A549 (cell line): ENCODE measurements around the gene NCAM2. TPM values are rescaled to one million over a fixed set of nuclear protein-coding genes. Genes with fewer than 3 reads are reported as not detected.

ENCODE experiments used
- ATAC-seq, 2 experiments: fragments of 200-7000 bp in 1 of 2; fragments of >200 bp in 1 of 2; cut with Nextera tagmentation in 1 of 2; cut with Tn5 transposase in 1 of 2; 3 replicates each; pipeline versions ENCODE4 v1.8.0 to v1.9.1; 2018 to 2020; ENCODE audit warnings: mild to moderate bottlenecking in 1 of 2, moderate library complexity in 1 of 2
- CTCF ChIA-PET: fragments of 300-600 bp; sonication (Branson Sonifier 250); formaldehyde crosslinking; extraction: SDS; loops from one replicate; lab custom pipeline; 2021; ENCODE audit warnings: antibody characterized with exemption, inconsistent platforms; lab: Yijun Ruan, JAX
- POLR2A ChIA-PET: fragments of 350-600 bp; formaldehyde crosslinking; extraction: SDS; loops from one replicate; lab custom pipeline; 2021; ENCODE audit warnings: antibody characterized with exemption, inconsistent platforms; lab: Yijun Ruan, JAX
- DNase-seq, 2 experiments: peaks; one replicate each; pipeline versions ENCODE4 v3.0.0 to v3.0.0-alpha.2; 2011 to 2016; ENCODE audit warnings: low read depth in 1 of 2, low spot score in 1 of 2
- FAIRE-seq: peaks from 2 replicates; lab custom pipeline; 2011; peaks lifted over from hg19 to GRCh38; lab: Jason Lieb, UNC
- H3K27ac ChIP-seq, 2 experiments: fragments of >200 bp; sonication (Bioruptor Twin); formaldehyde crosslinking; 3 replicates each; pipeline ENCODE4 v1.5.1; 2016 to 2017
- H3K4me1 ChIP-seq: fragments of >200 bp; sonication (Bioruptor Twin); formaldehyde crosslinking; 3 replicates; pipeline ENCODE4 v1.6.1; 2016
- H3K4me2 ChIP-seq: fragments of >200 bp; sonication (Bioruptor Twin); formaldehyde crosslinking; 3 replicates; pipeline ENCODE4 v1.6.1; 2016
- H3K4me3 ChIP-seq: fragments of >200 bp; sonication (Bioruptor Twin); formaldehyde crosslinking; 3 replicates; pipeline ENCODE4 v1.5.1; 2016
- H3K9me3 ChIP-seq: fragments of >200 bp; sonication (Bioruptor Twin); formaldehyde crosslinking; 3 replicates; pipeline ENCODE4 v1.6.1; 2016
- CBX2 ChIP-seq: fragments of 200-600 bp; sonication (generic); IDR thresholded peaks from 2 replicates; pipeline ENCODE4 v1.6.1; 2016; ENCODE audit warnings: low read depth, mild to moderate bottlenecking, borderline replicate concordance
- CEBPB ChIP-seq, 2 experiments: fragments of >200 bp in 1 of 2; sonication (Bioruptor Twin) in 1 of 2; formaldehyde crosslinking in 1 of 2; IDR thresholded peaks; 2 replicates each; pipeline ENCODE4 v1.6.1; 2012 to 2016
- CHD2 ChIP-seq: fragments of 150-350 bp; IDR thresholded peaks from 2 replicates; pipeline ENCODE4 v1.6.1; 2014; ENCODE audit warnings: low read length; ENCODE audit not compliant: partially characterized antibody
- CTCF ChIP-seq: fragments of >200 bp; sonication (Bioruptor Twin); formaldehyde crosslinking; IDR thresholded peaks from 3 replicates; pipeline ENCODE4 v1.5.1; 2016
- EHF ChIP-seq: fragments of 250-450 bp; sonication (Bioruptor Pico); IDR thresholded peaks from 2 replicates; pipeline ENCODE4 v1.5.0; 2020; ENCODE audit warnings: mild to moderate bottlenecking
- EHMT2 ChIP-seq: fragments of 200-600 bp; sonication (generic); IDR thresholded peaks from 2 replicates; pipeline ENCODE4 v1.6.1; 2016; ENCODE audit warnings: antibody characterized with exemption, low read depth, mild to moderate bottlenecking, moderate library complexity
- EP300 ChIP-seq, 2 experiments: fragments of >200 bp; sonication (Bioruptor Twin); formaldehyde crosslinking; IDR thresholded peaks; 2 replicates in 1 of 2; 3 replicates in 1 of 2; pipeline ENCODE4 v1.6.1; 2016 to 2017
- FOSL2 ChIP-seq, 2 experiments: fragments of 450-650 bp in 1 of 2; fragments of >200 bp in 1 of 2; sonication (Bioruptor Twin) in 1 of 2; formaldehyde crosslinking; IDR thresholded peaks; 2 replicates each; pipeline versions ENCODE4 v1.5.0 to v1.6.1; 2016 to 2020; ENCODE audit warnings: mild to moderate bottlenecking in 1 of 2, moderate library complexity in 1 of 2
- FOXS1 ChIP-seq: fragments of 250-450 bp; sonication (Bioruptor Pico); IDR thresholded peaks from 2 replicates; pipeline ENCODE4 v1.5.0; 2020; ENCODE audit warnings: mild to moderate bottlenecking, moderate library complexity
- GATA3 ChIP-seq: IDR thresholded peaks from 2 replicates; pipeline ENCODE4 v1.6.1; 2012; ENCODE audit warnings: borderline replicate concordance
- HDAC2 ChIP-seq: fragments of 200-600 bp; sonication (generic); IDR thresholded peaks from 2 replicates; pipeline ENCODE4 v1.6.1; 2016
- HES2 ChIP-seq: fragments of >200 bp; sonication (Bioruptor Twin); formaldehyde crosslinking; IDR thresholded peaks from 2 replicates; pipeline ENCODE4 v1.6.1; 2016
- HOXB5 ChIP-seq: fragments of 250-450 bp; sonication (Bioruptor Pico); IDR thresholded peaks from 2 replicates; pipeline ENCODE4 v1.5.0; 2020; ENCODE audit warnings: mild to moderate bottlenecking, moderate library complexity
- KDM1A ChIP-seq: fragments of 200-600 bp; sonication (generic); IDR thresholded peaks from 2 replicates; pipeline ENCODE4 v1.6.1; 2016; ENCODE audit warnings: low read depth, mild to moderate bottlenecking
- MAFK ChIP-seq: fragments of 450-650 bp; IDR thresholded peaks from 2 replicates; pipeline ENCODE4 v1.6.1; 2014; ENCODE audit not compliant: partially characterized antibody
- MAX ChIP-seq: IDR thresholded peaks from 2 replicates; pipeline ENCODE4 v1.6.1; 2012
- MAZ ChIP-seq: fragments of 150-350 bp; IDR thresholded peaks from 2 replicates; pipeline ENCODE4 v1.6.1; 2014; ENCODE audit warnings: antibody characterized with exemption, low read depth, low read length, borderline replicate concordance
- NFE2L2 ChIP-seq: fragments of 150-350 bp; conservative IDR thresholded peaks from 2 replicates; pipeline ENCODE4 v1.6.1; 2014; ENCODE audit warnings: low read length
- NPAS2 ChIP-seq: fragments of 250-450 bp; sonication (Bioruptor Pico); IDR thresholded peaks from 2 replicates; pipeline ENCODE4 v1.8.0; 2022; ENCODE audit warnings: mild to moderate bottlenecking, moderate library complexity, borderline replicate concordance
- NR3C1 ChIP-seq: fragments of >200 bp; sonication (Bioruptor Twin); formaldehyde crosslinking; IDR thresholded peaks from 3 replicates; pipeline ENCODE4 v1.6.1; 2017
- POLR2AphosphoS2 ChIP-seq: conservative IDR thresholded peaks from 2 replicates; pipeline ENCODE4 v1.6.1; 2012; ENCODE audit warnings: low read length, improper control_type of control experiment, inconsistent platforms
- RAD21 ChIP-seq, 2 experiments: fragments of >200 bp in 1 of 2; sonication (Bioruptor Twin) in 1 of 2; formaldehyde crosslinking in 1 of 2; IDR thresholded peaks in 1 of 2; conservative IDR thresholded peaks in 1 of 2; 2 replicates in 1 of 2; 3 replicates in 1 of 2; pipeline ENCODE4 v1.6.1; 2012 to 2018; ENCODE audit warnings: inconsistent platforms in 1 of 2
- REST ChIP-seq: fragments of 200-600 bp; sonication (generic); IDR thresholded peaks from 2 replicates; pipeline ENCODE4 v1.6.1; 2016; ENCODE audit warnings: antibody characterized with exemption, mild to moderate bottlenecking, moderate library complexity
- RFX5 ChIP-seq: fragments of 450-650 bp; IDR thresholded peaks from 2 replicates; pipeline ENCODE4 v1.7.1; 2014; ENCODE audit warnings: antibody characterized with exemption, mild to moderate bottlenecking, moderate library complexity
- RNF2 ChIP-seq: fragments of 200-600 bp; sonication (generic); IDR thresholded peaks from 2 replicates; pipeline ENCODE4 v1.6.1; 2016; ENCODE audit warnings: low read depth, mild to moderate bottlenecking, antibody characterized with exemption, moderate library complexity, borderline replicate concordance
- SMC3 ChIP-seq: fragments of >200 bp; sonication (Bioruptor Twin); formaldehyde crosslinking; IDR thresholded peaks from 3 replicates; pipeline ENCODE4 v1.6.1; 2018; ENCODE audit warnings: inconsistent platforms
- USF2 ChIP-seq: fragments of 450-650 bp; IDR thresholded peaks from 2 replicates; pipeline ENCODE4 v1.6.1; 2014; ENCODE audit warnings: antibody characterized with exemption
- ZNF302 ChIP-seq: fragments of 250-450 bp; sonication (Bioruptor Pico); IDR thresholded peaks from 2 replicates; pipeline ENCODE4 v1.9.0; 2021; ENCODE audit warnings: inconsistent platforms, mild to moderate bottlenecking, moderate library complexity
- ZSCAN20 ChIP-seq: fragments of 250-450 bp; sonication (Bioruptor Pico); IDR thresholded peaks from 2 replicates; pipeline ENCODE4 v1.8.0; 2022; ENCODE audit warnings: mild to moderate bottlenecking, moderate library complexity
- WGBS: methylation state at CpG from one replicate; pipeline ENCODE4 v1.1.6; 2017; ENCODE audit errors: missing lambda C conversion rate; 5-methylcytosine and 5-hydroxymethylcytosine counted together
- polyA plus RNA-seq, 4 experiments: library from polyadenylated mRNA; depleted of rRNA in 3 of 4; stranded (reverse); fragments of >200 nt; fragmentation: RNase III in 1 of 4; extraction: RNeasy Plus Mini Kit Qiagen cat#74134 plus additional on column Dnase treatment in 1 of 4; gene quantifications; 2 replicates in 3 of 4; 3 replicates in 1 of 4; pipeline ENCODE4 v1.2.3, GENCODE V29; 2011 to 2017
- TF ChIP-seq, protein P1 (sequence below): IDR thresholded peaks from 2 replicates; pipeline ENCODE4 v1.6.1; 2012

NCAM2 gene
- polyA plus RNA-seq, 2 of the 4 experiments (the other 2 are of a cell fraction): not detected

DNA sequence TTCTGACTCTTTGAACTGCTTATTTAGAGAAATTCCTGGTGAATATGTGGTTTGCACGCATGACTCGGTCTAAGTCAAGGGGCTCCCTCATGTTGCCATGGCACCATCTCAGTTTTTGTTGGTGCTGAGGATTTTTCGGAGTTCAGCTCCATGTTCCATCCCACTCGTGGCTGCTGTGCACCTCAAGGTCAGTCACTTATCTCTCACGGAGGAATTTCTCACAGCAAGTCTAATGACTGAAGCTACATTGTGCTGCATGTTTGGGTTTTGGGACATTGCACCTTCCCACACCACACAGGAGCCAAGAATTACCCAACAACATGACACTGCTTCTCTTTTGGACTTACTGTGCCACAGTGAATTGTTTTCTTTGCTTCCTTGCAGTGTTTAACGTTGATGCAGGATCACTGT is 269.9 kb downstream of the NCAM2 start:
- TF ChIP-seq RFX5: no peak
- no peak for TF ChIP-seq EHF
- no peak for TF ChIP-seq EP300 (IDR thresholded peaks at IDR 0.05)
- TF ChIP-seq USF2: no peak
- TF ChIP-seq, protein P1, sequence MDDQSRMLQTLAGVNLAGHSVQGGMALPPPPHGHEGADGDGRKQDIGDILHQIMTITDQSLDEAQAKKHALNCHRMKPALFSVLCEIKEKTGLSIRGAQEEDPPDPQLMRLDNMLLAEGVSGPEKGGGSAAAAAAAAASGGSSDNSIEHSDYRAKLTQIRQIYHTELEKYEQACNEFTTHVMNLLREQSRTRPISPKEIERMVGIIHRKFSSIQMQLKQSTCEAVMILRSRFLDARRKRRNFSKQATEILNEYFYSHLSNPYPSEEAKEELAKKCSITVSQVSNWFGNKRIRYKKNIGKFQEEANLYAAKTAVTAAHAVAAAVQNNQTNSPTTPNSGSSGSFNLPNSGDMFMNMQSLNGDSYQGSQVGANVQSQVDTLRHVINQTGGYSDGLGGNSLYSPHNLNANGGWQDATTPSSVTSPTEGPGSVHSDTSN: no peak
- no peak for TF ChIP-seq ZNF302 (CRISPR knock-in tag)
- TF ChIP-seq RAD21 (conservative IDR thresholded peaks at IDR 0.05 in 1 of 2, IDR thresholded peaks at IDR 0.05 in 1 of 2): no peak
- no peak for TF ChIP-seq POLR2AphosphoS2
- no peak for TF ChIP-seq GATA3
- no peak for TF ChIP-seq NPAS2 (CRISPR knock-in tag)
- TF ChIP-seq CEBPB (IDR thresholded peaks at IDR 0.05): no peak
- no peak for TF ChIP-seq MAX
- TF ChIP-seq KDM1A: no peak
- DNase-seq (no peak), ATAC-seq (no peak), FAIRE-seq (no peak)
- WGBS: 0% methylated on average over 4 of the region's 6 CpGs
- no peak overlapping the region for H3K27ac ChIP-seq
- no peaks in the 10 kb centered on the region for H3K4me1 ChIP-seq
- no peaks in the 10 kb centered on the region for H3K9me3 ChIP-seq
- H3K4me2 ChIP-seq: no peak overlapping the region
- CTCF ChIA-PET: no interaction called here
- H3K4me3 ChIP-seq: no peak overlapping the region
- POLR2A ChIA-PET: no interaction called here

DNA sequence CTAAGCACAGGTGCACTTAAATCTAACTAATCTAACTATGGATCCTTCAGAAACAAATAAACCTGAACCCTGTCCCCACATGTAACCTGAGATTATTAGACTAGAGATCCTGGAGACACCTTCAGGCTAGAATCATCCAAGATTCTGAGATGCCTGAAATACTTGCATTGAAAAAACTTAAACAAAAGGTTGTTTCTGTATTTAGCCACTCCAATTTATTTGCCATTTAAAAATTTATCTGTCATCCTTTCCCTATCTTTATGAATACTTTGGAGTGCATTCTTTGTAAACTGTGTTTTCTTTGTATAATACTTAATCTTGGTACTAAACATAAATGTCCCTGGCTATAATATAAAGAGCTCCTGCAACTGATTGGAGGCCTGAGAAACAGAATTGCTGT is 270.7 kb downstream of the NCAM2 start:
- H3K9me3 ChIP-seq: no peaks in the 10 kb centered on the region
- TF ChIP-seq MAFK: no peak
- TF ChIP-seq MAZ: no peak
- TF ChIP-seq FOXS1 (CRISPR knock-in tag): no peak
- no peak for TF ChIP-seq NR3C1
- no peak for TF ChIP-seq CTCF
- no peak for TF ChIP-seq HES2
- no peak for TF ChIP-seq ZSCAN20 (CRISPR knock-in tag)
- TF ChIP-seq FOSL2 (IDR thresholded peaks at IDR 0.05): no peak
- TF ChIP-seq FOSL2 (CRISPR knock-in tag; IDR thresholded peaks at IDR 0.05): no peak
- no peak for TF ChIP-seq KDM1A
- TF ChIP-seq CHD2: no peak
- no peak for TF ChIP-seq RNF2
- no peak for TF ChIP-seq SMC3
- TF ChIP-seq NFE2L2: no peak
- TF ChIP-seq EHMT2: no peak
- no peak for TF ChIP-seq REST
- no peak for TF ChIP-seq HDAC2
- TF ChIP-seq HOXB5 (CRISPR knock-in tag): no peak
- TF ChIP-seq RFX5: no peak
- no peak for TF ChIP-seq CBX2
- ChIA-PET CTCF (no interaction called here), POLR2A (no interaction called here)
- no peak overlapping the region for H3K4me2 ChIP-seq
- FAIRE-seq (no peak), ATAC-seq (no peak), DNase-seq (no peak)
- no peak overlapping the region for H3K4me3 ChIP-seq
- H3K4me1 ChIP-seq: no peaks in the 10 kb centered on the region
- H3K27ac ChIP-seq: no peak overlapping the region
